HL-60 (cell line): Measurements from ENCODE around the gene MTHFD1L.

Source experiments
- CTCF ChIP-seq: IDR thresholded peaks from one replicate; pipeline ENCODE4 v1.5.1; 2011; ENCODE audit warnings: low read length, control low read depth, inconsistent platforms; ENCODE audit not compliant: insufficient read depth
- POLR2AphosphoS5 ChIP-seq: IDR thresholded peaks from 2 replicates; pipeline ENCODE4 v1.6.1; 2012; ENCODE audit warnings: low read depth

GRCh38 chr6:151052021-151052646, 186.6 kb downstream of the MTHFD1L start:
- no peak for TF ChIP-seq CTCF
- TF ChIP-seq POLR2AphosphoS5: no peak
